HUDEP-2 (cell line): ENCODE results near the gene TEX47.

Experiments
- DNase-seq, 76 experiments: peaks; one replicate each; lab custom pipeline; 2025; ENCODE audit not compliant: unreplicated experiment in 76 of 76; lab: John Stamatoyannopoulos, UW

The TEX47 gene

DNA sequence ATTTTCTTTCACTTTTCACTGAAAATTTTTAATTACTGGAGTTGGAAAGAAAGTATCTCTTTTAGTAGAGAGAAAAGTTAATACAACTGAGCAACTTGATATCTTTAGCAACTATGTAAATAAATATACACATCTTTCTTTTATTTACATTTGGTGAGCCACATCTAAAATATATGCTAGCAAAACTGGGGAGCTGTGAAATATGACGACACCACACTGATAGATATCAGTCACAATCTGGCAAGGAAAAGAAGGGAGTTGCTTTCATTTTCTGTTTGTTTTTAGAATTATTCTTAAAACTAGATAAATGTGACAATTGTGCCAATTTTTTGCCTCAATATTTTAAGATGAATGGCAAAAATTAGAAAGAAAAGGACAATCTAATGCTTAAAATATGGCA is 38.7 kb downstream of the TEX47 start:
- DNase-seq, result no peak

DNA sequence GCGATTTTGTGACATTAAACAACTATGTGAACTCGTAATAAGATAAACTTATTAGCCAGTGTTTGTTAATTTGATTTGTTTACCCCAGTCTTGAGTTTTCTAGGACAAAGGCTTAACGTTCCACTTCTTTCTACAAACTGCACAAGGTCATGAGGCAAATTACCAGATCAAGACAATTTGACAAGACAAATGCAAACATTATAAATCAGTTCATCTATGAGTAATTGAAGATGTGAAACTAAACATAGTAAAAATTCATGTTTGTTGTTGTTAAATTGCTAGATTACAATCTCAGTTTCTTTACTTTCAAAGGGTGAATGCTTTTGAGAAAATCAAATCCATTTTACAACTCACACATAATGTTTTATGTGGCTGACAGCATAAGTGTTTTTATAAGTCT is 49.4 kb downstream of the TEX47 start:
- DNase-seq, result no peak
